SK-N-MC (cell line): ENCODE data around the gene ADAMTSL1.

ENCODE experiments used
- EZH2 ChIP-seq: fragments of 200-600 bp; sonication (generic); IDR thresholded peaks from one replicate; pipeline ENCODE4 v1.6.1; 2017; ENCODE audit warnings: antibody characterized with exemption
- POLR2AphosphoS5 ChIP-seq: IDR thresholded peaks from 2 replicates; pipeline ENCODE4 v1.6.1; 2012; ENCODE audit warnings: mild to moderate bottlenecking, low read depth, low read length, borderline replicate concordance

GRCh38 chr9:18488886-18489285 is 14.9 kb downstream of the ADAMTSL1 start:
- TF ChIP-seq EZH2 (no peak), POLR2AphosphoS5 (no peak)
